Stimulated activated CD4-positive, alpha-beta T cell treated with anti-CD3 and anti-CD28 coated beads, TNF-alpha, amount 100 ng/mL, for 24 hours (primary cell): ENCODE results near the gene SPEM3.

Experiments
- DNase-seq, 3 experiments: peaks; one replicate each; pipeline ENCODE4 v3.0.0-alpha.2; 2020; ENCODE audit warnings: low read depth in 3 of 3

The SPEM3 gene

GRCh38 chr17:7403977-7404736, 24.5 kb upstream of the SPEM3 start, which contains the start of gene TMEM256:
Gene TMEM256 (minus strand): TSS chr17:7404097. CDS start chr17:7404084, 13 bp downstream.
- DNase-seq, result peak; percentile 87 to 97 (median 94)

- peak in 1 of 3 experiments; percentile 63 for DNase-seq
These were observed 23.8 kb upstream of the SPEM3 start for GRCh38 chr17:7404737-7405349.

GRCh38 chr17:7405350-7406234, 23.1 kb upstream of the SPEM3 start:
- no peak for DNase-seq

DNA sequence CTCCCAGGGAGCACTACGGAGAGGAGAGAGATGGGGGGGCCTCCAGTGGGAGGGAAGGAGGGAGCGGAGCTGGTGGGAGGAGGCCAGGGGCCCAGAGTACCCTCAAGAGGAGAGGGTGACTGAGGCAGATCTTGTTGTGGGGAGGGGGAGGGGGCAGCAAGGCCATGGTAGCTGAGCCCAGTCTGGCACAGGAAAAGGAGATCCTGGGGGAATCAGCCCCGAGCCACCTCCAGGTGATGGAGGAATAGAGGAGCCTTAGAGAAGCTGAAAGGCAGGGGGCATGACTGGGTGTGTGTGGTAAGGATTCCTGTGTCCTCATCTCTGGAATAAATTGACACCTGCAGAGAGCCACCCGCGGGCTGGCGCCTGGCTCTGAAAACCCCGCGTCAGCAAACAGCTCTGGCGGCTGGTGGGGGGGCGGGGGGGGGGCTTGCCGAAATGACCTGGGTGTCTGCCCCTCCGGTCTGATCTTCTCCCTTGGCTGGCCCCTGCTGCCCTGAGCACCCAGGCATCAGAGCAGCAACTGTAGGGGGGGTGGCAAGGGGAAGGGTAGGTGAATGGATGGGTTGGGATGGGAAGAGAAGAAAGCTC, 22.3 kb upstream of the SPEM3 start:
- no peak for DNase-seq

- no peak for DNase-seq
These were observed 21.6 kb upstream of the SPEM3 start for GRCh38 chr17:7407082-7407481.

DNA sequence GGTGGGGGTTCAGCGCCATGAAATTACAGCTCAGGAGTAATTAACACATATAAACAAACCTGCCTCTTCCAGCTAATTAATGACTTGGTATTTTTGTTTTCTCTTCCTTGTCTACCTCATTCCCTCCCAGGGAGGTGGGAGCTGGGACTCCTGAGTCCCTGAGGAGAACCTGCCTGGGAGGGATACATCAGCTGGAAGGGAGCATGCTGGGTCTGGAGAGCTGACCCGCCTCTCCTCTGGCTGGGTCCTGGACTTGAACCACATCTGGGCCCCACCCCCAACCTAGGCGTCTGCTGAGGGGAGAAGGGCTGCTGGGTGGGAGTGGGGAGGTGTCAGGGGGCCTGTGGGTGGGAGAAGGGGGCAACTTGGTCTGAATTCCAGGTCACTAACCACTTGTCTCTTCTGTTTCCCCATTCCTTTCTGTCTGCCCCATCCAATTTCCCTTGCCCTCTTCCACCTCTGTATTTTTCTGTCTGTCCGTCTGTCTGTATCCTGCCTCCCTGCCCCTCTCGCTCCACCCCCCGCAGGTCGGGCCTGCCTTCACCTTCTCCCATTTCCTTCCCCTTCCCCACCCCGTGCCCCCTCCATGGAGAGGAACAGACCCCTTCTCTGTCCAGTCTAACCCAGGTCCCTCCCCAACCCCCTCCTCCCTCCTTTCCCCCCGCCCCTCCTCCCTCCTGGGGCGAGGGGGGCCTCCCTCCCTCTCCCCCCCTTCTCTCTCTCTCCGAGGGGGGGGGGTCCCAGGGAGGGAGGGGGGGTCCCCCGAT, 21.0 kb upstream of the SPEM3 start, which contains the start of gene NLGN2:
Gene NLGN2 (plus strand): TSS at position 361 of the 767 bp plus-strand sequence. CDS start 411 bp downstream, outside the sequence.
- DNase-seq, result no peak

DNA sequence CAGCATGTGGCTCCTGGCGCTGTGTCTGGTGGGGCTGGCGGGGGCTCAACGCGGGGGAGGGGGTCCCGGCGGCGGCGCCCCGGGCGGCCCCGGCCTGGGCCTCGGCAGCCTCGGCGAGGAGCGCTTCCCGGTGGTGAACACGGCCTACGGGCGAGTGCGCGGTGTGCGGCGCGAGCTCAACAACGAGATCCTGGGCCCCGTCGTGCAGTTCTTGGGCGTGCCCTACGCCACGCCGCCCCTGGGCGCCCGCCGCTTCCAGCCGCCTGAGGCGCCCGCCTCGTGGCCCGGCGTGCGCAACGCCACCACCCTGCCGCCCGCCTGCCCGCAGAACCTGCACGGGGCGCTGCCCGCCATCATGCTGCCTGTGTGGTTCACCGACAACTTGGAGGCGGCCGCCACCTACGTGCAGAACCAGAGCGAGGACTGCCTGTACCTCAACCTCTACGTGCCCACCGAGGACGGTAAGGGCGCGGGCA, 20.4 kb upstream of the SPEM3 start:
- DNase-seq, result no peak

DNA sequence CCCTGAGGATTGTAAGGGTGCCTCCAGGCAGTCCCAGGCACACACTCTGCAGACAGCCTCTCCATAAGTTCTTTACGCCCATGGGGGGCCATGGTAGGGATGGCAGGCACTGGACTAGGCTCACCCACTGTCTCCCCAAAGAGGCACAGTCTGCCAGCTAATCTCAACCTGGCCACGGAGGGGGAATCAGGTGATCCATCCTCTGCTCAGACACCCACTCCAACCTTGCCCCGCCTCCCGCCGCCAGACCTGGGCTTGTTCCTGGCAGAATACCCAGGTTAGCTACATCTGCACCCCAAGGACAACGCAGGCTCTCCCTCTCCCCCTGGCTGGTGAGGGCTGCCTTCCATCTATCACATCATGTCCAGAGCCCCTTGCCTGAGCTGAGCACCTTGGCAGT, 19.8 kb upstream of the SPEM3 start:
- DNase-seq, result no peak

GRCh38 chr17:7409716-7410115, 18.9 kb upstream of the SPEM3 start:
- DNase-seq, result no peak

GRCh38 chr17:7410634-7411426, 17.8 kb upstream of the SPEM3 start:
- no peak for DNase-seq

GRCh38 chr17:7411427-7411750, 17.3 kb upstream of the SPEM3 start:
- DNase-seq, result no peak

DNA sequence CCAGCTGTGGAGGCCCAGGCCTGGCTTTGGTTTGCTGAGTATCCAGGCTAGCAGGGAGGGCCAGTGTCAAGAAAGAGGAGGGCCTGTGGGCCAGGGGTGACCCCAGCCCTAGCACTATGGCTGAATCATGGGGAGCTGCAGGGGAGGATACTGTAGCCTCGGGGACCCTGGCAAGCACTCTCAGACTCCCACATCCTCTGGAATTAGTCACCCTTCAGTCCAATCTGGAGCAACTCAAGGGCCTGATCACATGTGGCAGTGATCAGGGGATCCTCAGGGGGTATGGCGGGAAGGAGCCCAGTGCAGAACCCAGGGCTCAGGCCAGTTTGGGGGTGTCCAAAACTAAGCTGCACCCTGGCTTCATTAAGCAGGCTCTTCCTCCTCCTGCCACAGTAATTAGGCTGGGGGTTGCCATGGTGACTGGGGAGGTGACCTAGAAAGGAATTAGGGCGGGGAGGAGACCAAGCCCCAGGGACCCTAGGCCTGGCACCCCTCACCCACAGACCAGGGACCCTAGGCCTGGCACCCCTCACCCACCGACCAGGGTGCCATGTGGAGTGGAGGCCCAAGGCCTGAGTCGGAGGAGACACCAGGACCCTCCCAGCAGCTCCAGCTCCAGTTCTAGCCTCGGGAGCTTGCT, 15.2 kb upstream of the SPEM3 start:
- no peak for DNase-seq

DNA sequence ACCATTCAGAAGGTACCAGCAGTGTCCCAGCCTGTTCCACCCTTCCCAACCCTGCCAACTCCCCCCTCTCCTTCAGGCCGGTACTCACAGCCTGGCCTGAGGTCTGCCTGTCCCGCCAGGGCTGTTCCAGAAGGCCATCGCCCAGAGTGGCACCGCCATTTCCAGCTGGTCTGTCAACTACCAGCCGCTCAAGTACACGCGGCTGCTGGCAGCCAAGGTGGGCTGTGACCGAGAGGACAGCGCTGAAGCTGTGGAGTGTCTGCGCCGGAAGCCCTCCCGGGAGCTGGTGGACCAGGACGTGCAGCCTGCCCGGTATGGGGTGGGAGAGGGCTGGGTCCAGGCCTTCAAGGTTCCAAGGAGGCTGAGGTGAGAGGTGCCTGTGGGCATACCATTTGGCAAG, 13.8 kb upstream of the SPEM3 start:
- DNase-seq, result no peak

DNA sequence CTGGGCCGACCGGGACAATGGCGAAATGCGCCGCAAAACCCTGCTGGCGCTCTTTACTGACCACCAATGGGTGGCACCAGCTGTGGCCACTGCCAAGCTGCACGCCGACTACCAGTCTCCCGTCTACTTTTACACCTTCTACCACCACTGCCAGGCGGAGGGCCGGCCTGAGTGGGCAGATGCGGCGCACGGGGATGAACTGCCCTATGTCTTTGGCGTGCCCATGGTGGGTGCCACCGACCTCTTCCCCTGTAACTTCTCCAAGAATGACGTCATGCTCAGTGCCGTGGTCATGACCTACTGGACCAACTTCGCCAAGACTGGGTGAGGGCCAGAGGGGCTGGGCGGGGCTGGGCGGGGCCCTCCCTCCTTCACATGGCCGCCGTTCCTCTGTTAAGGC, 12.9 kb upstream of the SPEM3 start:
- no peak for DNase-seq

GRCh38 chr17:7416323-7416722, 12.3 kb upstream of the SPEM3 start:
- DNase-seq, result no peak

DNA sequence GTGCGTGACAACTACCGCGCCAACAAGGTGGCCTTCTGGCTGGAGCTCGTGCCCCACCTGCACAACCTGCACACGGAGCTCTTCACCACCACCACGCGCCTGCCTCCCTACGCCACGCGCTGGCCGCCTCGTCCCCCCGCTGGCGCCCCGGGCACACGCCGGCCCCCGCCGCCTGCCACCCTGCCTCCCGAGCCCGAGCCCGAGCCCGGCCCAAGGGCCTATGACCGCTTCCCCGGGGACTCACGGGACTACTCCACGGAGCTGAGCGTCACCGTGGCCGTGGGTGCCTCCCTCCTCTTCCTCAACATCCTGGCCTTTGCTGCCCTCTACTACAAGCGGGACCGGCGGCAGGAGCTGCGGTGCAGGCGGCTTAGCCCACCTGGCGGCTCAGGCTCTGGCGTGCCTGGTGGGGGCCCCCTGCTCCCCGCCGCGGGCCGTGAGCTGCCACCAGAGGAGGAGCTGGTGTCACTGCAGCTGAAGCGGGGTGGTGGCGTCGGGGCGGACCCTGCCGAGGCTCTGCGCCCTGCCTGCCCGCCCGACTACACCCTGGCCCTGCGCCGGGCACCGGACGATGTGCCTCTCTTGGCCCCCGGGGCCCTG, 11.5 kb upstream of the SPEM3 start:
- DNase-seq, result no peak

DNA sequence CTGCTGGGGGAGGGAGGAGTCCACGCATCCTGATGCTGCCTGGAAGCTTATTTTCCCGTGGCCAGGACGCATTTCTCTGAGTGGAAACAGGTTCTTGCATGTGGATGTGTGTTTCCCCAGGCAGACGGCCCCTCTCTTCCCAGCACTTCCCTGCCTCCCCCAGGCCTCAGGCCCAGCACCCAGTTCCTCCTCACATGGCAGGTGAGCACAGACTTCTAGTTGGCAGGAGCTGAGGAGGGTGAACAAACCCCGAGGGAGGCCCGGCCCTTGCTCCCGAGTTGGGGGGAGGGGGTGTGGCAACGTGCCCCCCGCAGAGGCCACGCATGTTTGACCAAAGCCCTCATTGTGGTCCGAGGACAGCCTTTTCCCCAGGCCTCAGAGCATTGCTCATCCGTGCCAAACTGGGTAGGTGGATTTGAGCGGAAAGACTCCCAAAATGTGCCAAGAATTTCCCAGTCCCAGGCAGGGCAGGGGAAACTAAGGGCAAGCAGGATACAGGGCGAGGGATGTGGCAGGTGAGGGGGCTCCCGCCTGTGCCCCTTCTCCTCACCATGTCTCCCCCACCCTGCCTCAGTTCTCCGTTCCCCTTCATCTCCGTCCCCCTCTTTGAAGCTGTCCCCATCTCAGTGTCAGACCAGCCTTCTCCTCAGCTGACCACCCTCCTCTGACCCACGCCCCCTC, 10.0 kb upstream of the SPEM3 start:
- no peak for DNase-seq

- no peak for DNase-seq
These were observed 8.6 kb upstream of the SPEM3 start, which contains the start of gene SPEM1 for GRCh38 chr17:7419819-7420610. Gene SPEM1 (plus strand): TSS chr17:7420324. CDS start chr17:7420385, 61 bp downstream.
